Left lung (tissue), 10 donors: ENCODE data around the gene OTOG. TPM values are rescaled to one million over a fixed set of nuclear protein-coding genes. Genes with fewer than 3 reads are reported as not detected.

Source experiments
- ATAC-seq: fragments of 200-7000 bp; cut with Tn5 transposase; one replicate; pipeline ENCODE4 v1.9.1; 2020; ENCODE audit warnings: moderate library complexity
- DNase-seq, 4 donors: peaks; one replicate each; pipeline ENCODE4 v3.0.0-alpha.2; 2013 to 2020
- H3K27ac ChIP-seq, 2 donors: fragments of 200-600 bp; sonication (generic) in 1 of 2; one replicate each; pipeline versions ENCODE4 v1.5.0 to v1.8.0; 2020 to 2021
- H3K27me3 ChIP-seq, 2 donors: fragments of 200-600 bp; sonication (generic) in 1 of 2; one replicate each; pipeline versions ENCODE4 v1.5.0 to v1.8.0; 2020 to 2021
- H3K36me3 ChIP-seq, 2 donors: fragments of 200-600 bp; sonication (generic) in 1 of 2; one replicate each; pipeline versions ENCODE4 v1.5.0 to v1.8.0; 2020 to 2021
- H3K4me1 ChIP-seq, 2 donors: fragments of 200-600 bp; one replicate each; pipeline ENCODE4 v1.8.0; 2021
- H3K4me3 ChIP-seq, 2 donors: fragments of 200-600 bp; sonication (generic) in 1 of 2; one replicate each; pipeline versions ENCODE4 v1.5.0 to v1.8.0; 2020 to 2021; ENCODE audit warnings: mild to moderate bottlenecking in 1 of 2
- H3K9me3 ChIP-seq, 2 donors: fragments of 200-600 bp; sonication (generic) in 1 of 2; one replicate each; pipeline versions ENCODE4 v1.5.0 to v1.8.0; 2020 to 2021
- CTCF ChIP-seq, 2 donors: fragments of 200-600 bp; sonication (generic) in 1 of 2; IDR thresholded peaks; one replicate each; pipeline versions ENCODE4 v1.5.0 to v1.8.0; 2021; ENCODE audit warnings: antibody characterized with exemption in 2 of 2
- intact Hi-C, 2 donors: fragments of 100-400 bp; cut with DNase I; formaldehyde crosslinking; loops; one replicate each; pipeline versions ENCODE4 v1.11.2 to v1.14.2; 2022
- polyA plus RNA-seq, 6 donors: library from polyadenylated mRNA; unstranded; fragments of 120-200 nt; gene quantifications; one replicate each; pipeline ENCODE4 v1.2.1, GENCODE V29; 2013; ENCODE audit not compliant: insufficient read length in 6 of 6
- total RNA-seq, 2 donors: library from RNA; stranded (reverse); fragmentation: NEBNext Ultra II Directional; extraction: Animal tissue kit (Norgen Biotek cat#: 25700); gene quantifications; one replicate each; pipeline ENCODE4 v1.2.1, GENCODE V29; 2021
- donor health status: DM: no; HTN: yes; CAD: no.
- donor health status: DM: no; HTN: no; CAD: no.

Gene OTOG
- total and polyA plus RNA-seq, 8 donors: 0.04 to 0.24 (median 0.11) TPM; not detected in 2

- no peak for DNase-seq
- H3K27ac ChIP-seq: no peak overlapping the region
- intact Hi-C loops: no loop called here
- no peaks in the 10 kb centered on the region for H3K36me3 ChIP-seq
- no peak for ATAC-seq
- no peak for TF ChIP-seq CTCF (IDR thresholded peaks at IDR 0.05)
- no peaks in the 10 kb centered on the region for H3K4me1 ChIP-seq
- peaks cover 4 to 50% of the 10 kb centered on the region in 2 donors for H3K27me3 ChIP-seq
- H3K9me3 ChIP-seq: no peaks in the 10 kb centered on the region
- H3K4me3 ChIP-seq: no peak overlapping the region
These were observed 4.0 kb upstream of the OTOG start for GRCh38 chr11:17543041-17543440.

DNA sequence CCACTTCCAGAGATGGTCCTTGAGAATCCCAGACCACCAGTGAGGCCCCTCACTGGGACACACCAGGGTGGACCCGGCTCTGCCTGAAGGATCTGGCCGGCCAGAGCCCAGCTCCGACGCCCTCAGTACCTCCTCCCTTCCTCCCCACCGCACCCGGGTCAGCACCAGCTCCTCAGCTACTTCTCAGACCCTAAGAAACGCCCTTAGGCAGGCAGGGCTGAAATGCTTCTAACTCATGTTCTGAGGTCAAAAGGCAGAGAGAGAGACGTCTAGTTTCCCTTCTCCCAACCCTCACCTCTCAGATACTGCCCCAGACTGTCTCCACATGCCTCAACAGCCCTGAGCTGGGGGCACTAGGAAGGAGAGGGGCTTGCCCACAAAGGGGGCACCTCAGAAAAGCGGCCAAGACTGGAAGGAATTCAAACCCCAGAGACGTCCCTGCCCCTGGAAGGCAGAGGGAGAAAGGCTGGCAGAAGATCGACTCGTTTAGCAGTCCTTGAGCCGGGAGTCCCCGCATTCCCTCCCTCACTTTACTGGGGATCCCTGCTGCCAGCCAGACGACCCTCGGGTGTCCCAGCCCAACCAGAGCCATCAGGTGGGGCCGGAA lies 3.4 kb upstream of the OTOG start:
- Histone ChIP-seq H3K4me1 (no peaks in the 10 kb centered on the region), H3K27ac (no peak overlapping the region), H3K4me3 (no peak overlapping the region), H3K9me3 (no peaks in the 10 kb centered on the region), H3K36me3 (no peaks in the 10 kb centered on the region), H3K27me3 (peaks cover 4 to 55% of the 10 kb centered on the region in 2 donors)
- no peak for TF ChIP-seq CTCF (IDR thresholded peaks at IDR 0.05)
- ATAC-seq (no peak), DNase-seq (no peak)
- intact Hi-C loops: no loop called here

DNA sequence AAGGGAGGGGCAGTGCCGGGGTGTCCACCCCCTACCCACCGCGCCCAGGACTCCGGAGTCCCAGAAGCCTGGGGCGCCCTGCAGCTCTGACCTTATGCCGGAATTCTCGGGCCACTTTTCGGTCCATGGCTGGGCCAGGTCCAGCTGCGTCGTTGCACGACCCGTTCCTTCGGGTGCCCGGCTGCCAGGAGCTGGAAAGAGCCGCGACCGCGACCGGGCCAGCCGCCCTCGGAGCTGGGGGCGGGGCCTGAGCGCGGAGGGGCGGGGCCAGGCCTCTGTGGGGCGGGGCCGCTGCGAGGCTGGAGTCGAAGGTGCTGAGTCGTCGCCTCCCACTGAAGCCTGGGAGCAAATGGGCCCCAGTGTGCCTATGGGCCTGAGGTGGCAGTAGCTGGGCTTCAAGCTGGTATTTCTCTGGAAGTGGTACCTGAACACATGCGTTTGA lies 2.9 kb upstream of the OTOG start, which contains the start of gene USH1C:
USH1C (minus strand) TSS at position 236 of the 442 bp plus-strand sequence; CDS start at position 127, 109 bp downstream.
- Histone ChIP-seq H3K27ac (no peak within 1 kb of the TSS), H3K9me3 (no peaks in the 10 kb centered on the region), H3K4me1 (no peaks in the 10 kb centered on the region), H3K36me3 (no peaks in the 10 kb centered on the region), H3K27me3 (peaks cover 4 to 61% of the 10 kb centered on the region in 2 donors), H3K4me3 (no peak within 1 kb of the TSS)
- intact Hi-C loops: no loop called here
- no peak for TF ChIP-seq CTCF (IDR thresholded peaks at IDR 0.05)
- DNase-seq (peak in 1 of 4 donors; percentile 83), ATAC-seq (peak; percentile 83)

- TF ChIP-seq CTCF (IDR thresholded peaks at IDR 0.05): no peak
- Histone ChIP-seq H3K27ac (no peak overlapping the region), H3K27me3 (peaks cover 4 to 65% of the 10 kb centered on the region in 2 donors), H3K9me3 (no peaks in the 10 kb centered on the region), H3K36me3 (no peaks in the 10 kb centered on the region), H3K4me1 (no peaks in the 10 kb centered on the region), H3K4me3 (no peak overlapping the region)
- no peak for DNase-seq
- ATAC-seq: no peak
- intact Hi-C loops: no loop called here
These were observed 819 bp upstream of the OTOG start for GRCh38 chr11:17546240-17546639.

DNA sequence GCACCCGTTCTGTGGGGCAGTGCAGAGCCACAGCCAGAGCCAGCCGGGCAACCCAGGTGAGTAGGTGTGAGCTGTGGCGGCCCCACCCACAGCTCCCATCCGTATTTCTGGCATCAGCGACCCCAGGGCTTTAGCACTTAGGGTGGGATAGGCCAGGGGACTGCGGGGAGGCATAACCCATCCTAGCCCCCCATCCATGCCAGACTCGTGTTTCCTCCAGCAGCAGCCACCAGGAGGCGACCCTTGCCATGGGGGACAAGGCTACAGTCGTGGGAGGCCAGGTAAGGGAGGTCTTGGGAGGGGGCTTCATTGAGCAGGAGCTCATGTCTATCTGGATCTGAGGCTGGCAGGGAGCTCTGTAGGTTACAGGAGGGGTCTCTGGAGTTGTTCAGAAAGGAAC lies 873 bp downstream of the OTOG start:
- DNase-seq: no peak
- intact Hi-C loops: no loop called here
- no peak for TF ChIP-seq CTCF (IDR thresholded peaks at IDR 0.05)

More for the DNA sequence above, 873 bp downstream of the OTOG start:
- H3K9me3 ChIP-seq: no peaks in the 10 kb centered on the region
- H3K4me3 ChIP-seq: no peak overlapping the region
- ATAC-seq: no peak
- H3K27me3 ChIP-seq: peaks cover 4 to 64% of the 10 kb centered on the region in 2 donors
- H3K27ac ChIP-seq: no peak overlapping the region
- no peaks in the 10 kb centered on the region for H3K36me3 ChIP-seq
- no peaks in the 10 kb centered on the region for H3K4me1 ChIP-seq
